BE2C (cell line): ENCODE measurements around the gene CD200.

ENCODE experiments used
- DNase-seq: peaks from one replicate; pipeline ENCODE4 v3.0.0-alpha.2; 2020
- H3K27me3 ChIP-seq: fragments of 250-450 bp; sonication (Bioruptor Pico); 2 replicates; pipeline ENCODE4 v1.5.1; 2020; ENCODE audit warnings: mild to moderate bottlenecking
- H3K36me3 ChIP-seq: fragments of 250-450 bp; sonication (Bioruptor Pico); 2 replicates; pipeline ENCODE4 v1.5.1; 2020; ENCODE audit warnings: mild to moderate bottlenecking
- H3K4me1 ChIP-seq: fragments of 250-450 bp; sonication (Bioruptor Pico); 2 replicates; pipeline ENCODE4 v1.5.1; 2020
- H3K4me3 ChIP-seq: 2 replicates; pipeline ENCODE4 v1.5.1; 2011; ENCODE audit warnings: low read depth, low read length
- H3K9me3 ChIP-seq: fragments of 250-450 bp; sonication (Bioruptor Pico); 2 replicates; pipeline ENCODE4 v1.5.1; 2020
- CTCF ChIP-seq: IDR thresholded peaks from 2 replicates; pipeline ENCODE4 v1.5.1; 2012; ENCODE audit warnings: mild to moderate bottlenecking, low read depth, low read length

CD200 gene

GRCh38 chr3:112302150-112302830 lies 30.7 kb upstream of the CD200 start:
- peak; percentile 70 for DNase-seq
- Histone ChIP-seq H3K36me3 (no peaks in the 10 kb centered on the region), H3K4me3 (no peak overlapping the region), H3K9me3 (no peaks in the 10 kb centered on the region), H3K27me3 (no peaks in the 10 kb centered on the region), H3K4me1 (peaks cover 15% of the 10 kb centered on the region)
- no peak for TF ChIP-seq CTCF

- Histone ChIP-seq H3K9me3 (no peaks in the 10 kb centered on the region), H3K27me3 (no peaks in the 10 kb centered on the region), H3K4me3 (peak overlapping the region; percentile 39), H3K36me3 (no peaks in the 10 kb centered on the region), H3K4me1 (peaks cover 19% of the 10 kb centered on the region)
- TF ChIP-seq CTCF = no peak
- no peak for DNase-seq
Observed at GRCh38 chr3:112302881-112303763, 29.8 kb upstream of the CD200 start.

GRCh38 chr3:112303764-112304325 lies 29.1 kb upstream of the CD200 start:
- no peaks in the 10 kb centered on the region for H3K36me3 ChIP-seq
- no peak for TF ChIP-seq CTCF
- no peaks in the 10 kb centered on the region for H3K27me3 ChIP-seq
- DNase-seq = no peak
- peaks cover 22% of the 10 kb centered on the region for H3K4me1 ChIP-seq
- no peaks in the 10 kb centered on the region for H3K9me3 ChIP-seq
- H3K4me3 ChIP-seq = peak overlapping the region; percentile 39

- TF ChIP-seq CTCF = peak; percentile 48
- Histone ChIP-seq H3K27me3 (no peaks in the 10 kb centered on the region), H3K4me1 (peaks cover 22% of the 10 kb centered on the region), H3K36me3 (no peaks in the 10 kb centered on the region), H3K9me3 (no peaks in the 10 kb centered on the region), H3K4me3 (no peak overlapping the region)
- no peak for DNase-seq
Observed at GRCh38 chr3:112304611-112305010, 28.3 kb upstream of the CD200 start.

GRCh38 chr3:112306825-112307224 lies 26.1 kb upstream of the CD200 start:
- Histone ChIP-seq H3K4me3 (no peak overlapping the region), H3K4me1 (peaks cover 18% of the 10 kb centered on the region), H3K9me3 (no peaks in the 10 kb centered on the region), H3K27me3 (no peaks in the 10 kb centered on the region), H3K36me3 (no peaks in the 10 kb centered on the region)
- DNase-seq = no peak
- no peak for TF ChIP-seq CTCF
